ENCODE measurements around the gene RGS3. TPM values are rescaled to one million over a fixed set of nuclear protein-coding genes. Genes with fewer than 3 reads are reported as not detected.

The RGS3 gene
- total and polyA plus RNA-seq, 2 of the 13 experiments (the other 11 are each of a cell fraction or from before 2014, with no cell fraction given), result 17.1 to 28.8 TPM

DNA sequence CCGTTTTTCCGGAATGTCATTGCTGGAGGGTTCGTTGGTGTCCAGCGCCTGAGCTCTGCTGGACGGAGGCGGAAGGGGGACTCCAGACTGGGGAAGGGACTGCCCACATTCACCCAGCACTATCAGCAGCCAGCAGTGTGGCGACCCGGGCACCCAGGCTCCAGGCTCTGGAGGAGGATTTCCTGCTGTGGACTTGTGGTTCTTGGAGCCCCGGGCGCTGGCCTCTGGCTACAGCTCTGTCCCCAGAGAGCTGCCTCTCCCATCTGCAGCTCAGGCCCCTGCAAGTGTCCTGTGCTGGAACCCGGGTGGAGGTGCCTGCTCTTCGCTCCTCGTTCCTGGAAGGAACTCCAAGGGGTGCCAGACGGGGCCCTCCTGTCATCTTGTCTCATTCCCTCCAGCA, 152.6 kb downstream of the RGS3 start:
- ATAC-seq (peak; percentile 16), DNase-seq (ENCODE audit: low spot score) (no peak), FAIRE-seq (no peak)
- no peak overlapping the region for H3K27ac ChIP-seq (ENCODE audit: extremely low read length, insufficient read depth, low read length)
- H3K27me3 ChIP-seq (ENCODE audit: control insufficient read depth in 1 of 2, insufficient read depth in 2 of 2, low read length in 2 of 2), result peaks cover 0 to 14% of the 10 kb centered on the region in 2 experiments; a peak in 2 of 5 replicates
- H2AFZ ChIP-seq (ENCODE audit: low read length), result no peak overlapping the region
- no TSS peak for BruUV-seq (replicated peaks)
- H3K4me1 ChIP-seq (ENCODE audit: insufficient read depth, low read length), result peaks cover 82% of the 10 kb centered on the region
- H3K4me3 ChIP-seq (replicated peaks in 1 of 3; ENCODE audit: insufficient read depth in 1 of 3, low read depth in 2 of 3, low read length in 3 of 3), result peak overlapping the region in 1 of 3 experiments; percentile 25; a peak in 1 of 6 replicates
- H3K4me2 ChIP-seq (ENCODE audit: low read depth, low read length), result peak overlapping the region; percentile 54
- H3K36me3 ChIP-seq (replicated peaks in 1 of 2; ENCODE audit: control insufficient read depth in 1 of 2, insufficient read depth in 2 of 2, low read length in 2 of 2), result no peaks in the 10 kb centered on the region
- TF ChIP-seq ZNF138 (CRISPR knock-in tag; IDR thresholded peaks at IDR 0.05; ENCODE audit: low read depth), result no peak
- TF ChIP-seq, protein P1, sequence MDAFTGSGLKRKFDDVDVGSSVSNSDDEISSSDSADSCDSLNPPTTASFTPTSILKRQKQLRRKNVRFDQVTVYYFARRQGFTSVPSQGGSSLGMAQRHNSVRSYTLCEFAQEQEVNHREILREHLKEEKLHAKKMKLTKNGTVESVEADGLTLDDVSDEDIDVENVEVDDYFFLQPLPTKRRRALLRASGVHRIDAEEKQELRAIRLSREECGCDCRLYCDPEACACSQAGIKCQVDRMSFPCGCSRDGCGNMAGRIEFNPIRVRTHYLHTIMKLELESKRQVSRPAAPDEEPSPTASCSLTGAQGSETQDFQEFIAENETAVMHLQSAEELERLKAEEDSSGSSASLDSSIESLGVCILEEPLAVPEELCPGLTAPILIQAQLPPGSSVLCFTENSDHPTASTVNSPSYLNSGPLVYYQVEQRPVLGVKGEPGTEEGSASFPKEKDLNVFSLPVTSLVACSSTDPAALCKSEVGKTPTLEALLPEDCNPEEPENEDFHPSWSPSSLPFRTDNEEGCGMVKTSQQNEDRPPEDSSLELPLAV (CRISPR knock-in tag; conservative IDR thresholded peaks at IDR 0.05; ENCODE audit: low read depth), result no peak
- no peak for TF ChIP-seq ZNF713 (CRISPR knock-in tag; IDR thresholded peaks at IDR 0.05)
- TF ChIP-seq, protein P2, sequence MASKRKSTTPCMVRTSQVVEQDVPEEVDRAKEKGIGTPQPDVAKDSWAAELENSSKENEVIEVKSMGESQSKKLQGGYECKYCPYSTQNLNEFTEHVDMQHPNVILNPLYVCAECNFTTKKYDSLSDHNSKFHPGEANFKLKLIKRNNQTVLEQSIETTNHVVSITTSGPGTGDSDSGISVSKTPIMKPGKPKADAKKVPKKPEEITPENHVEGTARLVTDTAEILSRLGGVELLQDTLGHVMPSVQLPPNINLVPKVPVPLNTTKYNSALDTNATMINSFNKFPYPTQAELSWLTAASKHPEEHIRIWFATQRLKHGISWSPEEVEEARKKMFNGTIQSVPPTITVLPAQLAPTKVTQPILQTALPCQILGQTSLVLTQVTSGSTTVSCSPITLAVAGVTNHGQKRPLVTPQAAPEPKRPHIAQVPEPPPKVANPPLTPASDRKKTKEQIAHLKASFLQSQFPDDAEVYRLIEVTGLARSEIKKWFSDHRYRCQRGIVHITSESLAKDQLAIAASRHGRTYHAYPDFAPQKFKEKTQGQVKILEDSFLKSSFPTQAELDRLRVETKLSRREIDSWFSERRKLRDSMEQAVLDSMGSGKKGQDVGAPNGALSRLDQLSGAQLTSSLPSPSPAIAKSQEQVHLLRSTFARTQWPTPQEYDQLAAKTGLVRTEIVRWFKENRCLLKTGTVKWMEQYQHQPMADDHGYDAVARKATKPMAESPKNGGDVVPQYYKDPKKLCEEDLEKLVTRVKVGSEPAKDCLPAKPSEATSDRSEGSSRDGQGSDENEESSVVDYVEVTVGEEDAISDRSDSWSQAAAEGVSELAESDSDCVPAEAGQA (IDR thresholded peaks at IDR 0.05; ENCODE audit: low read depth), result no peak
- TF ChIP-seq, protein P2 (CRISPR knock-in tag; IDR thresholded peaks at IDR 0.05; ENCODE audit: borderline replicate concordance), result no peak
- H4K20me1 ChIP-seq (ENCODE audit: insufficient read depth, low read length), result no peaks in the 10 kb centered on the region
- H3K9me3 ChIP-seq (ENCODE audit: low read length), result no peaks in the 10 kb centered on the region
- ChIA-PET POLR2A (interaction anchor here (0.8 to 2.3 kb wide), 3 partner anchors 13 to 36 kb away, joined by 3 to 10 read pairs (median 5); no protein-coding TSS in a partner anchor), CTCF (ENCODE audit: low intra/inter-chr PET ratio, low total read pairs) (no interaction called here)
- in situ Hi-C loops (cut with HindIII; ENCODE audit: extremely low pct_ligation_motif_present, low pct_unique_long_range_greater_than_20kb), result no loop called here
- intact Hi-C loops (cut with micrococcal nuclease; ENCODE audit: unreplicated experiment), result no loop called here
- no peaks in the 10 kb centered on the region for H3K79me2 ChIP-seq (ENCODE audit: insufficient read depth, low read length)
- WGBS (ENCODE audit: low lambda C conversion rate), result 52% methylated on average over 4 of the region's 14 CpGs
- 0 out of 2 replicates have a peak overlapping the region, but pooled peaks have one; percentile 11 for H3K9ac ChIP-seq (ENCODE audit: insufficient read depth, low read depth, low read length)
